BLaER1 (cell line): ENCODE results near the gene SF3A1.

Experiments used
- H3K27ac ChIP-seq: shearing (Covaris generic); formaldehyde crosslinking; 2 replicates; pipeline ENCODE4 v1.8.1; 2022
- H3K27me3 ChIP-seq: shearing (Covaris generic); formaldehyde crosslinking; 2 replicates; pipeline ENCODE4 v1.8.1; 2022
- H3K36me3 ChIP-seq: shearing (Covaris generic); formaldehyde crosslinking; 2 replicates; pipeline ENCODE4 v1.8.1; 2022
- H3K4me1 ChIP-seq: shearing (Covaris generic); formaldehyde crosslinking; 2 replicates; pipeline ENCODE4 v1.8.1; 2022
- H3K4me2 ChIP-seq: shearing (Covaris generic); formaldehyde crosslinking; 2 replicates; pipeline ENCODE4 v1.8.1; 2022
- H3K4me3 ChIP-seq: shearing (Covaris generic); formaldehyde crosslinking; 2 replicates; pipeline ENCODE4 v1.8.1; 2022
- H3K9ac ChIP-seq: shearing (Covaris generic); formaldehyde crosslinking; 2 replicates; pipeline ENCODE4 v1.8.1; 2022
- H3K9me3 ChIP-seq: shearing (Covaris generic); formaldehyde crosslinking; 2 replicates; pipeline ENCODE4 v1.8.1; 2022
- H4K20me1 ChIP-seq: shearing (Covaris generic); formaldehyde crosslinking; 2 replicates; pipeline ENCODE4 v1.8.1; 2022
- Cebpa-rat ChIP-seq: shearing (Covaris generic); IDR thresholded peaks from 2 replicates; pipeline ENCODE4 v1.8.1; 2022

Gene SF3A1

GRCh38 chr22:30327864-30328345, 28.8 kb downstream of the SF3A1 start:
- Histone ChIP-seq H4K20me1 (peaks cover 22% of the 10 kb centered on the region), H3K4me3 (no peak overlapping the region), H3K36me3 (peaks cover 30% of the 10 kb centered on the region), H3K9me3 (no peaks in the 10 kb centered on the region), H3K9ac (no peak overlapping the region), H3K27ac (no peak overlapping the region), H3K4me1 (peaks cover 40% of the 10 kb centered on the region), H3K4me2 (peak overlapping the region; percentile 91), H3K27me3 (no peaks in the 10 kb centered on the region)
- no peak for TF ChIP-seq Cebpa-rat

- no peak for TF ChIP-seq Cebpa-rat
- no peaks in the 10 kb centered on the region for H3K27me3 ChIP-seq
- H3K4me2 ChIP-seq = peak within 1 kb of the TSS; percentile 92
- peak within 1 kb of the TSS; percentile 83 for H3K4me3 ChIP-seq
- peaks cover 24% of the 10 kb centered on the region for H3K36me3 ChIP-seq
- H4K20me1 ChIP-seq = peaks cover 22% of the 10 kb centered on the region
- H3K9ac ChIP-seq = peak within 1 kb of the TSS; percentile 84
- peaks cover 51% of the 10 kb centered on the region for H3K4me1 ChIP-seq
- H3K27ac ChIP-seq = peak within 1 kb of the TSS; percentile 73
- H3K9me3 ChIP-seq = no peaks in the 10 kb centered on the region
Measured at GRCh38 chr22:30326706-30327362, 29.9 kb downstream of the SF3A1 start, which contains the start of gene TBC1D10A. TBC1D10A (minus strand) TSS chr22:30326941; CDS start chr22:30326881, 60 bp downstream.

- peaks cover 24% of the 10 kb centered on the region for H3K36me3 ChIP-seq
- peaks cover 57% of the 10 kb centered on the region for H3K4me1 ChIP-seq
- H4K20me1 ChIP-seq = peaks cover 27% of the 10 kb centered on the region
- H3K4me3 ChIP-seq = peak overlapping the region; percentile 83
- H3K9ac ChIP-seq = peak overlapping the region; percentile 84
- no peaks in the 10 kb centered on the region for H3K9me3 ChIP-seq
- H3K27ac ChIP-seq = peak overlapping the region; percentile 73
- no peak for TF ChIP-seq Cebpa-rat
- H3K4me2 ChIP-seq = peak overlapping the region; percentile 92
- H3K27me3 ChIP-seq = no peaks in the 10 kb centered on the region
Measured at GRCh38 chr22:30326255-30326705, 30.4 kb downstream of the SF3A1 start.

GRCh38 chr22:30325724-30326254, 30.9 kb downstream of the SF3A1 start:
- Histone ChIP-seq H3K36me3 (peaks cover 24% of the 10 kb centered on the region), H4K20me1 (peaks cover 27% of the 10 kb centered on the region), H3K27ac (peak overlapping the region; percentile 73), H3K4me2 (peak overlapping the region; percentile 92), H3K27me3 (no peaks in the 10 kb centered on the region), H3K9me3 (no peaks in the 10 kb centered on the region), H3K9ac (peak overlapping the region; percentile 84), H3K4me1 (peaks cover 61% of the 10 kb centered on the region), H3K4me3 (peak overlapping the region; percentile 83)
- TF ChIP-seq Cebpa-rat = no peak

GRCh38 chr22:30325065-30325720, 31.5 kb downstream of the SF3A1 start:
- peaks cover 64% of the 10 kb centered on the region for H3K4me1 ChIP-seq
- H3K27ac ChIP-seq = peak overlapping the region; percentile 73; the same call in 1 of the 2 replicates
- peaks cover 25% of the 10 kb centered on the region for H3K36me3 ChIP-seq
- peak overlapping the region; percentile 84 for H3K9ac ChIP-seq
- no peak for TF ChIP-seq Cebpa-rat
- no peaks in the 10 kb centered on the region for H3K27me3 ChIP-seq
- peaks cover 31% of the 10 kb centered on the region for H4K20me1 ChIP-seq
- peak overlapping the region; percentile 83 for H3K4me3 ChIP-seq
- no peaks in the 10 kb centered on the region for H3K9me3 ChIP-seq
- H3K4me2 ChIP-seq = peak overlapping the region; percentile 92

- Histone ChIP-seq H3K27ac (peak overlapping the region; percentile 12; the same call in 1 of the 2 replicates), H4K20me1 (peaks cover 33% of the 10 kb centered on the region), H3K9ac (peak overlapping the region; percentile 84; the same call in 1 of the 2 replicates), H3K4me1 (peaks cover 64% of the 10 kb centered on the region), H3K36me3 (peaks cover 35% of the 10 kb centered on the region), H3K4me2 (peak overlapping the region; percentile 92), H3K27me3 (no peaks in the 10 kb centered on the region), H3K4me3 (peak overlapping the region; percentile 83; the same call in 1 of the 2 replicates), H3K9me3 (no peaks in the 10 kb centered on the region)
- TF ChIP-seq Cebpa-rat = no peak
Measured at GRCh38 chr22:30324014-30324730, 32.5 kb downstream of the SF3A1 start.

GRCh38 chr22:30323246-30323645, 33.4 kb downstream of the SF3A1 start:
- no peak for TF ChIP-seq Cebpa-rat
- H3K36me3 ChIP-seq = peaks cover 44% of the 10 kb centered on the region
- H3K9me3 ChIP-seq = no peaks in the 10 kb centered on the region
- no peaks in the 10 kb centered on the region for H3K27me3 ChIP-seq
- no peak overlapping the region for H3K27ac ChIP-seq
- peaks cover 64% of the 10 kb centered on the region for H3K4me1 ChIP-seq
- no peak overlapping the region for H3K4me3 ChIP-seq
- 0 out of 2 replicates have a peak overlapping the region, but pooled peaks have one; percentile 92 for H3K4me2 ChIP-seq
- H3K9ac ChIP-seq = no peak overlapping the region
- H4K20me1 ChIP-seq = peaks cover 33% of the 10 kb centered on the region

GRCh38 chr22:30321461-30321860, 35.2 kb downstream of the SF3A1 start:
- H3K27me3 ChIP-seq = no peaks in the 10 kb centered on the region
- peak overlapping the region; percentile 29 for H3K4me2 ChIP-seq
- no peak overlapping the region for H3K9ac ChIP-seq
- H3K27ac ChIP-seq = no peak overlapping the region
- H3K9me3 ChIP-seq = no peaks in the 10 kb centered on the region
- no peak overlapping the region for H3K4me3 ChIP-seq
- peaks cover 33% of the 10 kb centered on the region for H4K20me1 ChIP-seq
- H3K36me3 ChIP-seq = peaks cover 56% of the 10 kb centered on the region
- H3K4me1 ChIP-seq = peaks cover 56% of the 10 kb centered on the region
- TF ChIP-seq Cebpa-rat = no peak

- H3K4me1 ChIP-seq = peaks cover 58% of the 10 kb centered on the region
- H4K20me1 ChIP-seq = peaks cover 24% of the 10 kb centered on the region; the same call in 1 of the 2 replicates
Measured at GRCh38 chr22:30320021-30320556, 36.6 kb downstream of the SF3A1 start.

More at GRCh38 chr22:30320021-30320556, 36.6 kb downstream of the SF3A1 start:
- peaks cover 60% of the 10 kb centered on the region for H3K36me3 ChIP-seq
- no peak overlapping the region for H3K9ac ChIP-seq
- TF ChIP-seq Cebpa-rat = no peak
- H3K9me3 ChIP-seq = no peaks in the 10 kb centered on the region
- no peak overlapping the region for H3K4me2 ChIP-seq
- no peak overlapping the region for H3K27ac ChIP-seq
- no peak overlapping the region for H3K4me3 ChIP-seq
- no peaks in the 10 kb centered on the region for H3K27me3 ChIP-seq
